Measurements from ENCODE around the gene KRTAP29-1.

- TF ChIP-seq EGR1 (IDR thresholded peaks at IDR 0.05) (no peak), CEBPB (IDR thresholded peaks at IDR 0.05) (no peak), YY1 (IDR thresholded peaks at IDR 0.05; ENCODE audit: low read depth) (no peak)
These were observed 36.4 kb upstream of the KRTAP29-1 start for GRCh38 chr17:41338961-41339485.
